SK-N-SH (cell line): ENCODE results near the gene ZMIZ1. TPM values are rescaled to one million over a fixed set of nuclear protein-coding genes. Genes with fewer than 3 reads are reported as not detected.

Experiments
- CTCF ChIA-PET: fragments of 300-600, 350-600 bp; formaldehyde crosslinking; extraction: SDS; loops from one replicate; lab custom pipeline; 2021; lab: Yijun Ruan, JAX
- POLR2A ChIA-PET: fragments of 350-600 bp; sonication (Branson Sonifier 250); formaldehyde crosslinking; extraction: SDS; loops from one replicate; lab custom pipeline; 2020; ENCODE audit warnings: antibody characterized with exemption, inconsistent platforms; lab: Yijun Ruan, JAX
- DNase-seq: peaks from one replicate; pipeline ENCODE4 v3.0.0; 2012
- H2AFZ ChIP-seq: fragments of 200-600 bp; sonication (generic); 2 replicates; pipeline ENCODE4 v1.8.1; 2016; ENCODE audit warnings: antibody characterized with exemption, mild to moderate bottlenecking, low read depth
- H3F3A ChIP-seq: fragments of 200-600 bp; sonication (generic); replicated peaks from 2 replicates; pipeline ENCODE3; 2016; ENCODE audit warnings: antibody characterized with exemption, mild to moderate bottlenecking; ENCODE audit not compliant: insufficient read depth
- H3K27ac ChIP-seq, 2 experiments: fragments of 200-500 bp in 1 of 2; fragments of 200-600 bp in 1 of 2; sonication (Bioruptor generic) in 1 of 2; sonication (generic), shearing (Covaris generic) in 1 of 2; 2 replicates each; pipeline versions ENCODE4 v1.5.1 to v1.6.1; 2014 to 2016; ENCODE audit warnings: low read depth in 2 of 2, inconsistent platforms in 1 of 2, low read length in 1 of 2, mild to moderate bottlenecking in 1 of 2, mixed read lengths in 1 of 2
- H3K27me3 ChIP-seq: fragments of 200-600 bp; sonication (generic), shearing (Covaris generic); 2 replicates; pipeline ENCODE4 v1.6.1; 2016; ENCODE audit warnings: mixed run types; ENCODE audit not compliant: insufficient read depth
- H3K36me3 ChIP-seq, 2 experiments: fragments of 200-500 bp in 1 of 2; fragments of 200-600 bp in 1 of 2; sonication (Bioruptor generic) in 1 of 2; sonication (generic) in 1 of 2; replicated peaks in 1 of 2; 2 replicates each; pipeline versions ENCODE3 to v1.5.1; 2014 to 2016; ENCODE audit warnings: low read length in 1 of 2, mild to moderate bottlenecking in 1 of 2; ENCODE audit not compliant: insufficient read depth in 2 of 2, control insufficient read depth in 1 of 2
- H3K4me1 ChIP-seq, 2 experiments: fragments of 200-500 bp in 1 of 2; fragments of 200-600 bp in 1 of 2; sonication (Bioruptor generic) in 1 of 2; sonication (generic), shearing (Covaris generic) in 1 of 2; 2 replicates each; pipeline versions ENCODE4 v1.5.1 to v1.6.1; 2014 to 2016; ENCODE audit warnings: low read depth in 1 of 2, low read length in 1 of 2, mixed run types in 1 of 2; ENCODE audit not compliant: insufficient read depth in 2 of 2, control insufficient read depth in 1 of 2
- H3K4me2 ChIP-seq: fragments of 200-600 bp; sonication (generic), shearing (Covaris generic); 2 replicates; pipeline ENCODE4 v1.6.1; 2017; ENCODE audit warnings: mixed run types
- H3K4me3 ChIP-seq, 2 experiments: fragments of 200-500 bp in 1 of 2; fragments of 200-600 bp in 1 of 2; sonication (Bioruptor generic) in 1 of 2; sonication (generic), shearing (Covaris generic) in 1 of 2; 2 replicates each; pipeline versions ENCODE4 v1.5.1 to v1.8.1; 2014 to 2016; ENCODE audit warnings: low read depth in 2 of 2, inconsistent platforms in 1 of 2, low read length in 1 of 2, mild to moderate bottlenecking in 1 of 2, mixed read lengths in 1 of 2, moderate library complexity in 1 of 2
- H3K79me2 ChIP-seq: fragments of 200-600 bp; sonication (generic); 2 replicates; pipeline ENCODE4 v1.8.1; 2017; ENCODE audit warnings: mild to moderate bottlenecking; ENCODE audit not compliant: insufficient read depth
- H3K9ac ChIP-seq: fragments of 200-600 bp; sonication (generic); 2 replicates; pipeline ENCODE4 v1.6.1; 2017; ENCODE audit warnings: mixed run types
- H3K9me2 ChIP-seq: fragments of 200-600 bp; sonication (generic); 2 replicates; pipeline ENCODE4 v1.6.1; 2017; ENCODE audit warnings: mixed run types
- H3K9me3 ChIP-seq: fragments of 200-600 bp; sonication (generic); 2 replicates; pipeline ENCODE4 v1.6.1; 2017; ENCODE audit warnings: mixed run types, mild to moderate bottlenecking, moderate library complexity
- H4K20me1 ChIP-seq: fragments of 200-600 bp; sonication (generic); 2 replicates; pipeline ENCODE4 v1.6.1; 2017; ENCODE audit warnings: mild to moderate bottlenecking, mixed run types; ENCODE audit not compliant: insufficient read depth
- CHD2 ChIP-seq: fragments of 150-350 bp; IDR thresholded peaks from 2 replicates; pipeline ENCODE4 v1.6.1; 2018; ENCODE audit warnings: low read length; ENCODE audit not compliant: partially characterized antibody
- EP300 ChIP-seq, 2 experiments: IDR thresholded peaks; 2 replicates each; pipeline versions ENCODE4 v1.4.0 to v1.6.1; 2012; ENCODE audit warnings: borderline replicate concordance in 1 of 2, low read depth in 1 of 2, low read length in 1 of 2
- EZH2phosphoT487 ChIP-seq: fragments of 200-600 bp; sonication (generic); IDR thresholded peaks from 2 replicates; pipeline ENCODE4 v1.6.1; 2017; ENCODE audit warnings: low read depth, mixed run types, mild to moderate bottlenecking, antibody characterized with exemption, moderate library complexity, borderline replicate concordance
- FOSL2 ChIP-seq: IDR thresholded peaks from 2 replicates; pipeline ENCODE4 v1.4.0; 2012; ENCODE audit warnings: low read depth, mild to moderate bottlenecking, moderate library complexity, borderline replicate concordance
- FOXJ3 ChIP-seq: sonication (generic); formaldehyde crosslinking; IDR thresholded peaks from 2 replicates; pipeline ENCODE4 v1.5.1; 2020; ENCODE audit warnings: mild to moderate bottlenecking, missing genetic modification reagents
- FOXM1 ChIP-seq: IDR thresholded peaks from 2 replicates; pipeline ENCODE4 v1.4.0; 2012; ENCODE audit warnings: low read depth, mild to moderate bottlenecking
- JUND ChIP-seq: IDR thresholded peaks from 2 replicates; pipeline ENCODE4 v1.4.0; 2012
- MEF2A ChIP-seq: IDR thresholded peaks from 2 replicates; pipeline ENCODE4 v1.4.0; 2012; ENCODE audit warnings: low read depth, borderline replicate concordance
- MXI1 ChIP-seq: IDR thresholded peaks from 2 replicates; pipeline ENCODE4 v1.6.1; 2012; ENCODE audit warnings: mild to moderate bottlenecking, low read depth, low read length, improper control_type of control experiment
- NRF1 ChIP-seq: IDR thresholded peaks from 2 replicates; pipeline ENCODE4 v1.6.1; 2012; ENCODE audit warnings: low read depth, mild to moderate bottlenecking, low read length
- RCOR1 ChIP-seq: fragments of 150-350 bp; IDR thresholded peaks from 2 replicates; pipeline ENCODE4 v1.6.1; 2017; ENCODE audit warnings: antibody characterized with exemption, low read length
- REST ChIP-seq: IDR thresholded peaks from 2 replicates; pipeline ENCODE4 v1.6.1; 2012; ENCODE audit warnings: mild to moderate bottlenecking, low read depth, low read length, moderate library complexity
- SIN3A ChIP-seq: IDR thresholded peaks from 2 replicates; pipeline ENCODE4 v1.6.1; 2012; ENCODE audit warnings: low read depth, mild to moderate bottlenecking, low read length, moderate library complexity, borderline replicate concordance
- SMC3 ChIP-seq: IDR thresholded peaks from 2 replicates; pipeline ENCODE4 v1.6.1; 2012; ENCODE audit warnings: low read depth, low read length, improper control_type of control experiment
- TAF1 ChIP-seq: IDR thresholded peaks from 2 replicates; pipeline ENCODE4 v1.6.1; 2012; ENCODE audit warnings: low read depth, mild to moderate bottlenecking, low read length, moderate library complexity, borderline replicate concordance
- TCF12 ChIP-seq: IDR thresholded peaks from 2 replicates; pipeline ENCODE4 v1.4.0; 2012
- ZBTB33 ChIP-seq: IDR thresholded peaks from 2 replicates; pipeline ENCODE4 v1.4.0; 2012; ENCODE audit warnings: low read depth, borderline replicate concordance
- WGBS: methylation state at CpG from one replicate; pipeline ENCODE4 v1.1.6; 2017; ENCODE audit warnings: low lambda C conversion rate; 5-methylcytosine and 5-hydroxymethylcytosine counted together
- polyA plus RNA-seq, 3 experiments: library from polyadenylated mRNA; depleted of rRNA; stranded (reverse); fragments of >200 nt; gene quantifications; 2 replicates each; pipeline ENCODE4 v1.2.3, GENCODE V29; 2012

Gene ZMIZ1
- polyA plus RNA-seq, 1 of the 3 experiments (the other 2 are of a cell fraction): 23.5 TPM

- H3K9ac ChIP-seq: no peak overlapping the region
- peak overlapping the region in 1 of 2 experiments; percentile 68; a peak in 2 of 4 replicates for H3K27ac ChIP-seq
Measured at GRCh38 chr10:79074732-79075131, 6.0 kb downstream of the ZMIZ1 start.

GRCh38 chr10:79075418-79075817 is 6.7 kb downstream of the ZMIZ1 start:
- H3K4me2 ChIP-seq: no peak overlapping the region; the same call in 1 of the 2 replicates
- no peak for DNase-seq
- peaks cover 100% of the 10 kb centered on the region for H3K79me2 ChIP-seq
- ChIA-PET POLR2A (interaction anchor here (0.9 kb wide), 1 partner anchor 10 kb away, joined by 3 read pairs; no protein-coding TSS in a partner anchor), CTCF (interaction anchor here (1.0 to 14.5 kb wide), 9 partner anchors 13 to 1028 kb away, joined by 3 to 129 read pairs (median 4); no protein-coding TSS in a partner anchor)
- no peaks in the 10 kb centered on the region for H3K9me2 ChIP-seq
- H3F3A ChIP-seq: peaks cover 6% of the 10 kb centered on the region
- no peaks in the 10 kb centered on the region for H3K9me3 ChIP-seq
- no peak overlapping the region for H3K9ac ChIP-seq
- no peaks in the 10 kb centered on the region for H3K36me3 ChIP-seq
- peaks cover 97% of the 10 kb centered on the region for H4K20me1 ChIP-seq
- no peaks in the 10 kb centered on the region for H3K27me3 ChIP-seq
- no peak overlapping the region for H2AFZ ChIP-seq
- TF ChIP-seq ZBTB33 (no peak), SIN3A (no peak), EZH2phosphoT487 (no peak), REST (no peak), FOSL2 (no peak), TCF12 (no peak), TAF1 (no peak), MXI1 (no peak), NRF1 (no peak), FOXJ3 (CRISPR knock-in tag) (no peak), FOXM1 (no peak), JUND (no peak), MEF2A (no peak), RCOR1 (no peak), CHD2 (no peak)
- H3K4me3 ChIP-seq: no peak overlapping the region
- WGBS: 72% methylated on average over 3 of the region's 3 CpGs
- H3K4me1 ChIP-seq: peaks cover 39 to 78% of the 10 kb centered on the region in 2 experiments
- H3K27ac ChIP-seq: peak overlapping the region in 1 of 2 experiments; percentile 68; a peak in 2 of 4 replicates

More at GRCh38 chr10:79074732-79075131, 6.0 kb downstream of the ZMIZ1 start:
- Histone ChIP-seq H3K9me3 (no peaks in the 10 kb centered on the region), H3K4me1 (peaks cover 32 to 73% of the 10 kb centered on the region in 2 experiments), H3K4me2 (peak overlapping the region; percentile 98; the same call in 1 of the 2 replicates), H2AFZ (no peak overlapping the region), H3K27me3 (no peaks in the 10 kb centered on the region), H4K20me1 (peaks cover 91% of the 10 kb centered on the region), H3K36me3 (no peaks in the 10 kb centered on the region), H3K9me2 (no peaks in the 10 kb centered on the region), H3F3A (peaks cover 3% of the 10 kb centered on the region), H3K4me3 (no peak overlapping the region; a peak in 1 of 4 replicates)
- WGBS: 71% methylated on average over 4 of the region's 4 CpGs
- POLR2A ChIA-PET: interaction anchor here (1.3 kb wide), 1 partner anchor 120 kb away, joined by 4 read pairs; no protein-coding TSS in a partner anchor
- DNase-seq: peak; percentile 68
- TF ChIP-seq SMC3: no peak
- TF ChIP-seq EP300 (IDR thresholded peaks at IDR 0.05; ENCODE audit: borderline replicate concordance in 1 of 2, low read depth in 1 of 2, low read length in 1 of 2): peak in 1 of 2 experiments; percentile 83; a peak in 2 of 4 replicates
- TF ChIP-seq MXI1: 0 out of 2 replicates have a peak, but pooled peaks have one; percentile 18
- peak; percentile 44 for TF ChIP-seq CHD2
- TF ChIP-seq RCOR1: peak; percentile 96
- TF ChIP-seq, all 33 proteins: peak for 4
- H3K79me2 ChIP-seq: peaks cover 100% of the 10 kb centered on the region
- CTCF ChIA-PET: interaction anchor here (1.0 to 14.5 kb wide), 7 partner anchors 14 to 1027 kb away, joined by 3 to 129 read pairs (median 4); no protein-coding TSS in a partner anchor
